Stimulated activated CD4-positive, alpha-beta T cell treated with anti-CD3 and anti-CD28 coated beads, Interleukin-2, amount 100 ng/mL, for 48 hours (primary cell): ENCODE measurements around the gene RPTOR.
"Not testable (repeated sequence)": the region's sequence is repeated elsewhere in the genome, so short reads cannot be mapped to it uniquely, and the experiment has no call there.

Experiments
- DNase-seq, 2 donors: peaks; one replicate each; pipeline ENCODE4 v3.0.0-alpha.2; 2020

The RPTOR gene

DNA sequence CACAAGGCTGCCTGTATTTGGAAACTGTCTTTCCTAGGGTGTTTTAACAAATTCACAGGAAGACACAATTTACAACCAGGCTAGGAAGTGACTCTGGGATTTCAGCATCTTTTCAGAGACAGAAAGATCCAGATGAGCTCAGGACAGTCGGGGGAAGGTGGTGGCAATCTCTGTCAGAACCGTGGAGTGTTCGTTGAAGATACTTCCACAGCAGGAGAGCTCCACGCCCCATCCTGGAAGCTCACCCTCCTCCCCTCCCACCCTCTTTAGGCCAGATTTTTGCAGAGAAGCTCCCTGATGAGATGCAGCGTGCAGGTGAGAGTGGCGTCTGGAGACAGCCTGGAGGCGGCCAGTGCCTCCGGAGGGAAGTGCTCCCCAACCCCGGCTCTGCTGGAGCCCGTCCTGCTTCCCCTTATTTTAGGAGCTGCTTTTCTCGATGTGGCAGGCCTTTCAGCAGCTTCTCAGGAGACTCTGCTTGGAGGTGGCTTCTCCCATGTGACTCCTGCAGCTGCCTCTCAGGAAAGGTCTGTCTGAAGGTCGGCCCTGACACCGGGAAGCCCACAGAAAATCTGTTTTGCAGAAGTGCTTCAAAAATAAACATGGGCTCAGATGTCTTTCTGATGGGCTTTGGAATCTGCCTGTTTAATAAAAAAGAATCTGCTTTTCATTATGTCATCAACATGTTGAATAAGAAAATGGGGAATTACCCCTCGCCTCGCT lies 260.6 kb downstream of the RPTOR start:
- DNase-seq = no peak

DNA sequence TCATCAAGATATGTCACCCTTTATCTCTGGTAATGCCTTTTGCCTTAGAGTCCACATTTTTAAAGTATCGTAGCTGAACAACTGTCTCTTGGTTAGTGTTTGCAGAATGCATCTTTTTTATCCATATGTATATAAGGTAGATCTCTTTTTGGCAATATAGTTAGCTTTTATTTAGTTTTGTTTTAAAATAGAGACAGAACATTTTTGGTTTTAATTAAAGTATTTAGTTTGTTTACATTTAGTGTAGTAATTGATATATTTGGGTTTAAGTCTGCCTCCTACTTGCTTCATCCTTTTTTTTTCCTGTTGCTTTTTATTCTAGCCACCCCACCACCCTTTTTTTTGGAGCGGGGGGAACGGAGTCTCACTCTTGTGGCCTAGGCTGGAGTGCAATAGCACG lies 262.4 kb downstream of the RPTOR start:
- no peak for DNase-seq

DNA sequence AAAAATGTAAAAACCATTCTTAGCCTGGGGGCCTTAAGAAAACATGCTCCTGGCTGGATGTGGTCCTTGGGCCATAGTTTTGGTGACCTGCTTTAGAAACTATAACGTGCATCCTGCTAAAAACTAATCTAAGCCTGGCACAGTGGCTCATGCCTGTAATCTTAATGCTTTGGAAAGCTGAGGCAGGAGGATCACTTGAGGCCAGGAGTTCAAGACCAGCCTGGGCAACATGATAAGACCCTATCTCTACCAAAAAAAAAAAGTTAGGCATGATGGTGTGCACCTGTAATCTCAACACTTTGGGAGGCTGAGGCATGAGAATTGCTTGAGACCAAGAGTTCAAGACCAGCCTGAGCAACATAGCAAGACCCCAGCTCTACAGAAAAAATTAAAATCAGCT lies 263.2 kb downstream of the RPTOR start:
- DNase-seq = no peak

DNA sequence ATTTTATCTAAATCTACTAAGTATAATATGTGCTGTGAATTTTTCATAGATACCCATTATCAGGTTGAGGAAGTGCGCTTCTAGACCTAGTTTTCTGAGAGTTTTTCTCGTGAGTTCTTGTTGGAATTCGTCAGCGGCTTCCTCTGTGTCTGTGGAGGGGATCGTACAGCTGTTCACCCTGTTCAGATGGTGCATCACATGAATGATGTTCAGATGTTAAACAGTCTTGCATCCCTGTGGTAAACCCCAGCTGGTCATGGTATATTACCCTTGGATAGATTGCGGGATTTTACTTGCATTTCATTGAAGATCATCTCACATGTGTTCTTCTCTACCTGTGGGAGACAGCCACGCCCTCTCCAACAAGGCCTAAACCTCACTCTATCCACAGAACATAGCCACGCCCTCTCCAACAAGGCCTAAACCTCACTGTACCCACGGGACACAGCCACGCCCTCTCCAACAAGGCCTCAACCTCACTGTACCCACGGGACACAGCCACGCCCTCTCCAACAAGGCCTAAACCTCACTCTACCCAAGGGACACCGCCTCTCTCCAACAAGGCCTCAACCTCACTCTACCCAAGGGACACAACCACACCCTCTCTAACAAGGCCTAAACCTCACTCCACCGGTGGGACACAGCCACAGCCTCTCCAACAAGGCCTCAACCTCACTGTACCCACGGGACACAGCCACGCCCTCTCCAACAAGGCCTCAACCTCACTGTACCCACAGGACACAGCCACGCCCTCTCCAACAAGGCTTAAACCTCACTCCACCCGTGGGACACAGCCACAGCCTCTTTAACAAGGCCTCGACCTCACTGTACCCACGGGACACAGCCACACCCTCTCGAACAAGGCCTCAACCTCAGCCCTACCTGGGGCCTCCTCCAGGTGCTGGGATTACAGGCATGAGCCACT lies 266.8 kb downstream of the RPTOR start:
- DNase-seq = no peak

DNA sequence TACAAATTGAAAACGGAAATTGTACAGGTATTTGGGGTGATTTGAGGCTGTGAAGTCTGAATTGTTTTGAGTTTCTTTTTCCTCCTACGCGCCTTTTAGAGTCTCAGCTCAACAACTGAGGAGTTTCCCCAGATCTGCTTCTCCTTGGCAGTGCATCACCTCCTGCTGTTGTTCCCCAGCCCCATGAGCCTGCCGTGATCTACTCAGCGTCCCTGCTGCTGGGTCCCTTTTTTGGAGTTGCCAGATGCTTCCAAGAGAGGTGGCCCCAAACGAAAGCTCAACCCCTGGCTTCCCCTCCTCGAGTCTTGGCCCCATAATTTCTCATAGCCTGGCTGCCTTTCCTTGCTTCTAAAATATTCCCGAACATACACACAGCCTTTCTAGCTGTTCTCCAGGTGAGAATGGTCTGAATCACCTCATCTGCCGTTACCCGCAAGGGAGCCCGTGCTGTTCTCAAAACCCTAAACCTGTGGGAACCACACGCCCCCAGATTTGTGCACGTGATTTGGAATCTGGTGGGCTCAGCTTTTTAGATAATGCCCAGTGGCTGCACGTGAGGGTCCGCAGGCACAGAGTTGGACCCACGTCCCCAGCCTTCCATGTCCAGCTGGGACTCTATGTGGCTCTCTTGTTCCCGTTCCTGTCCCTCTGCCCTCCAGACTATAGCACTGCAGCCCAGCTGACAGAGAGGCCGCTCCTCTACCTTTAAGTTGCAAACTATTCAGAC lies 267.9 kb downstream of the RPTOR start:
- DNase-seq = no peak

DNA sequence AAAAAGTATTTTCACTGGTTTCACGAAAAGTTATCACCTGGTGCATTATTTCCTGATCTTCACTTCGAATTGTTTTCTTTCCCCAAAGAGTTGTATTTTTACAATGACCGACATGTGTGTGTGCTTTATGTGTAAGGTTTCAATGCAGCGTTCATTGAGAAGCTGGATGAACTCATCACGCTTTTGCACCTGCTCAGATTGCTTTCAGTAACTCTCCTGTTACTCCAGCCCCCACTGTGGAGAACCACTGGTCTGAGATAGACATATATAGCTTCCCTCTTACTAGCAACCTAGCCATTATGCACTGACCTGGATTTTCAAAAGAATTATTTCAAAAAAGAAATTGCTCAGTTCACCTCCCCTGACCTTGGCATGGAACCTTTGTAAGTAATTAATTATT lies 268.7 kb downstream of the RPTOR start:
- no peak for DNase-seq

DNA sequence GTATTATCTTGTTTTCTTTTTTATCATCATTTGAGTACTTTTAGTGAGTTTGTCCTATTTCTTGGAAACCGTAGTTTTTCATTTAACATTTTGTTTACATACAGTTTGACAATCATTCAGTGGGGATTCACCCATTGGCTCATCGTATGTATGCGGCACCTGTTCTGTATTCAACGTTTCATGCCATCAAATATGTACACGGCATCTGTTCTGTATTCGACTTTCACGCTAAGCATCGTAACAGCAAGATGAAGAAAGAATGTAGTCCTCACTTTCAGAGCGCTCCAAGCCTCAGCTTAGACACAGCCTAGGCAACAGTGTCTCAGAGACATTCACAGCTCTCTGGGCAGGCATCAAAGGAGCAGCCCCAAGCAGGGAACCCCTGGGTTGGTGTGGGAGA lies 269.9 kb downstream of the RPTOR start:
- no peak for DNase-seq

DNA sequence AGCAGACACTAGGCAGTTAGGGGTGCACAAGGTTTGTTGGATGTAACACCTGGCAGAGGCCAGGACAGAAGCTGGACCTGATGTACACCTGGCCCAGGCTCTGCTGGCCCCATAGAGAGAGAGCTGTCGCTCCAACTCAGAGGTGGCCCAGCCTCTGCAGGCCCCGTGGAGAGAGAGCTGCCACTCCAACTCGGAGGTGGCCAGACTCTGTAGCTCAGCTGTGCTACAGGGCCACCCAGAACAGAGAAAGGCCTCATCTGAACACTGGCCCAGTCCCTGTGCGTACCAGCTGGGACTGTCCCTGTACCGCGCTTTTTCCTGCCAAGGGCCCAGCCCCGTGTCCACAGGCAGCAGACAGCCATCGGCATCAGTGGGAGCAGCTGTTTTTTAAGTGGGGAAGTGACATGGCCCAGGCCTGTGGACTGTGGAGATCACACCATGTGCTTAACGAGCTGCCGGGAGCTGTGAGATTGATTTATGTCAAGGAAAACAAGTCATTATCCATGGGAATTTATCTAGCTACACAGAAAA lies 270.6 kb downstream of the RPTOR start:
- no peak for DNase-seq

DNA sequence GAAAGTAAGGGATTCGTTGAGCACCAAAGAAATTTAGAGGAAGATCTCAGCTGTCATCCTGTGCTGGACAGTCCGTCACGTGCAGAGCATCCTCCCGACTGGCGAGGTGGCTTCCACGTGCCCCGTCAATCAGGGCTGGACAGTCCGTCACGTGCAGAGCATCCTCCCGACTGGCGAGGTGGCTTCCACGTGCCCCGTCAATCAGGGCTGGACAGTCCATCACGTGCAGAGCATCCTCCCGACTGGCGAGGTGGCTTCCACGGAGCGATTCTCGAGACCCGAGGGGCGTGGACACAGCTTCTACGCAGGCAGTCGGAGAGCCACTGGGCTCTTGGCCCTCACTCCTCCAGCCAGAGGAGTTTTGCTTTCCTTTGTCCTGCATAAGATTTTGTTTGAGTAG lies 271.1 kb downstream of the RPTOR start:
- not testable (repeated sequence) for DNase-seq

DNA sequence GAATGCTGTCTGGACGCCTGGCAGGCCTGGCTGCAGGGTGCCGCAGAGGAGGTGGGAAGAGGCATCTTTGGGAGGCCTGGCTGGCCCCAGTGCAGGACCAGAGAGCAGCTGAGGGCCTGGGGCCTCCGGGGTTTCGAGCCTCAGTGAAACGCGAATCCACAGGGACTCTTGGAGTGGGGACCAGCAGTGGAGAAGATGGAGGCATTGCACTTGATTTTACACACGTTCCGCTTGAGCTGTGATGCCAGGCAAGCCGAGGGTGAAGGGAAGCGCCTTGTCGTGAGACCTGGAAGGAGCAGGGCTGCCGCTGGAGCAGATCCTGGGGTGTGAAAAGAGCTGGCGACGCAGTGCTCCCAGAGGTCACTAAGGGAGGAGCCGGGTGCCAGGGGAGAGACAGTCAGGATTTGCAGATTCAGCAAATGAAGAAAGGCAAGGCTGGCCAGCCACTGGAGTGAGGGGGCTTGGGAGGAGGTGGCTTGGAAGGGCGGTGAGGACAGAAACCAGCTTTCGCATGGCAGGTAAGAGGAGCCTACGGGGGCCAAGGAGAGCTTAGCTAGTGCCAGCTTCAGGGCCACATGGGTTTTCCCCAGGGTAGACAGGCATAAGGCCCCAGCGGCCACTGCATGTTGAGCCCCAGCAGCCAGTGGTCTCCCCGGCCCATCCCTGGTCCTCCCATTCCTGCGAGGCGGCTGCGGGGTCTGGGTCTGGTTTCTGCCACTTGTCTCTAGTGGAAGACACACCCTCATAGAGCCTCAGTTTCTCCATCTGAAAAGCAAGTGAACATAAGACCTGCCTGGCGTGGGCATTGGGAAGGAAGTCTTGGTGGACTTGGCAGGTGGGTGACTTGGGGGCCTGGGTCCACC lies 271.8 kb downstream of the RPTOR start:
- no peak for DNase-seq

DNA sequence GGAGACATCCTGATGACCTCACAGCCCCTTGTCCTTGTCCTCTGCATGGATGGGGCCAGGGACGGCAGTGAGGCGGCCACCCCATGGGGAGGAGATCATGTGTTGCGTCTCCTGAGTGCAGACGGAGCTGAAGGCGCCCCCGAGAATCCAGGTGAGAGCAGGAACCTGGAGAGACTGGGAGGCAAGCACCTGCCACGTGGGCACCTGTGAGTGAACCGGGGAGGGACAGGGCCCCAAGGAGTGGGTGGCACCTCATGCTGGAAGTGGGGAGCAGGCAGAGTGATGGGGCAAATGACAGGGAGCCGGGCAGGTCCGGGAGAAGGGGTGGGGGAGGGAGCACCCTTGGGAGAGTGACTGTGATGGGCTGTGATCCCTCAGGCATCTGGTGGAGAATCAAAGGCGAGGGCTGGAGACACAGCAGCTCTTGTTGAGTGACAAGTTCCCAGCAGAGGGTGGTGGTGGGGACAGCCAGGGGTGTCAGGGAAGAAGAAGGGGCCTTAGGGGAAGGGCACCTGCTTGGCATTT lies 272.7 kb downstream of the RPTOR start:
- DNase-seq = no peak

DNA sequence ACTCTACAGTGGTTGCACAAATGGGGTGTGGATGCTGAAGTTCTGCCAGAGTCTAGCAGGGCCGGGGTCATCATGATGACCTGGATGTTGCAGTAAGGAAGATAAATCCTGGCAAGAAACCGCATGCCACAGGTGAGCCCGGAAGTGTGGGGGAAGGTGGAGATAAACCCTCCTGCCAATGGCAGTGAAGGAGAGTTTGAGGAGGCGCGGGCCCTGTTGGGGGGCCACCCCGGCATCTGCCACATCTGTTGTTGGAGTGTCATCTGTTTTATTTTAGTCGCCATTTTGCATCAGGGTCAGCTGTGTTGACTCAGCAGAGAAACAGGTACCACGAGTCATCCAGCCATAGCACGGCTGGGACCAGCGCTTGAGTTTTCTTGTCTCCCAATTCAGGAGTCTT lies 273.2 kb downstream of the RPTOR start:
- DNase-seq = no peak

DNA sequence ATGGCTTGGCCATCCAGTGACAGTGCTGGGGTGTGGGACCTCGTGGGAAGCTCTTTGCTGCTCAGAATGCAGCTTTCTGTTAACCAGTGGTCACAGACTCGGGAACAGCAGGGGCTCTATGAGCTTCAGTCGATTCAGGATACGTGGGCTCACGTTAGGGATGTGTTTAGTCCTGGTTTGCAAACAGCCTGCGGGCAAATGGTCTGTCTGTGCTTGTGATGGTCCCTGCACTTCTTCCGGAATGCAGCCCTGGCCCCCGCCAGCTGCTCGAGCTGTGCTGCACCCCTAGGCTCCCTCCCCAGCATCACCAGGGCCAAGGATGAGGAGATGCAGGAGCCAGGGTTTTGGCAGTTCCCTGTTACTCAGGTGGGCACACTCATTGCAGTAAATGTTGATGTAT lies 274.2 kb downstream of the RPTOR start:
- no peak for DNase-seq

DNA sequence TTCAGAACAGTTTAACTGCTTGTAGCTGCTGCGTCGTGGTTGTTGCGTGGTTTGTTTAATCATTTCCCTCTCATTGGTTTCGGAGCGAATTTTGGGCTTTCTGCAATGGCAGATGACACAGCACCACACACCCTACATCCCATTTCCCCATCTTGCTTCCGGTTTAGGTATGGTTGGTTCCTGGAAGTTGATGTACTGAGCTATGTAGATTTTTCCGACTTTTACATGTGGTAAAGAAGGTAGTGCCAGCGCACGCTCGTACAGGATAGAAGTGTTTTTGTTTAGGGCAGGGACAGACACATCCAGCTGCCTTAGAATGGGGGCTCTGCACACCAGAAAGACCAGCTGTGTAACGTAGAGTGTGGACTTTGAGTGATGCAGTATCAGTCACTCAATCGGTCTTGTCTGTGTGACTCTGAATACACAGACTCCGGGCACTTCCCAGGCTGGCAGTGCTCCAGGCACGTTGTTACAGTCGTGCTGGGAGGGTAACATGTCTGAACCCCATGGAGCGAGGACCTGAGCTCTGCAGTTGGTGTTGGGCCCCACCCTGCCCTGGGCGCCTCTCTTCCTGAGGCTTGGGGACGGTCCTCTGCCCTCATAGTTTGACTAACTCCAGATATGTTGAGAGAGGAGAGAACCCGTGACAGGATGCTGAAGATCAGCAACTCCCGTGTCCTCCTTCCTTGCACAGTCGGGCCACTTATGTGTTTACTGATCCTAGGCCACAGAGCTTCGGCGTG lies 275.0 kb downstream of the RPTOR start:
- DNase-seq = no peak

DNA sequence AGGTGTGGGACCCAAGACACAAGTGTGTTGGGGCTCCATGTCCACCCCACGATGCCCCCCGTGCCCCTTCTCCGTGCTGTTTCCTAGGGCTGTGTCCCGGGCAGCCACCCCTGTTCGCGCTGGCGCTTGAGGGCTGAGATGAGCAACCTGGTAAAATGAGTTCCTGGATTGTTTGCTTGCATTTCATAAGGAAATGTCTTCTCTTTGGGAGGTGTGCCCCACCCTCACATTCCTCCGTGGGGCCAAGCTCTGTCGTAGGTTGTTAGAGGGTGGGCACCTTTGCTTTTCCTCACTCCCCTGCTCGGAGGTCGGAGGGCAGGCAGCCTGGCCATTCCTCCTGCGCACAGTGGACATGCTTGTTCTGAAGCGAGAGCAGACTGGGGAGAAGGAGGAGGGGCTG lies 275.7 kb downstream of the RPTOR start:
- DNase-seq = no peak

DNA sequence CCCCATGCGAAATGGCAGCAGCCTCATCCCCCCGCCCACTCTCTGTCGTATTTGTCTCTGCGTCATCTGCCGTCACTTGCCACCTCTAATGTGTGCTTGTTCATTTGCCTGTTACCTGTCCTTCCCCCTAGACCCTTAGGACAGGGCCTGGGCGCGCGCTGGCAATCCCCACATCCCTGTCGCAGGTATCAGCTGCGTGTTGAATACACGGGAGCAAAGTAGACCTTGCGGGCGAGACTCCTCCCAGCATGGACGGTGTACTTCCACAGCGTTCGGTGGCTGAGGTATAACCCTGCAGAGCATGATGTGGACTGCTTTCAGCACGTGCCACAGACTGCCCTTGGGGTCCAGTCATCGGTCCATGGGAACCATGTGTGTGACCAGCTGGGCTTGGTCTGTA lies 276.9 kb downstream of the RPTOR start:
- no peak for DNase-seq

DNA sequence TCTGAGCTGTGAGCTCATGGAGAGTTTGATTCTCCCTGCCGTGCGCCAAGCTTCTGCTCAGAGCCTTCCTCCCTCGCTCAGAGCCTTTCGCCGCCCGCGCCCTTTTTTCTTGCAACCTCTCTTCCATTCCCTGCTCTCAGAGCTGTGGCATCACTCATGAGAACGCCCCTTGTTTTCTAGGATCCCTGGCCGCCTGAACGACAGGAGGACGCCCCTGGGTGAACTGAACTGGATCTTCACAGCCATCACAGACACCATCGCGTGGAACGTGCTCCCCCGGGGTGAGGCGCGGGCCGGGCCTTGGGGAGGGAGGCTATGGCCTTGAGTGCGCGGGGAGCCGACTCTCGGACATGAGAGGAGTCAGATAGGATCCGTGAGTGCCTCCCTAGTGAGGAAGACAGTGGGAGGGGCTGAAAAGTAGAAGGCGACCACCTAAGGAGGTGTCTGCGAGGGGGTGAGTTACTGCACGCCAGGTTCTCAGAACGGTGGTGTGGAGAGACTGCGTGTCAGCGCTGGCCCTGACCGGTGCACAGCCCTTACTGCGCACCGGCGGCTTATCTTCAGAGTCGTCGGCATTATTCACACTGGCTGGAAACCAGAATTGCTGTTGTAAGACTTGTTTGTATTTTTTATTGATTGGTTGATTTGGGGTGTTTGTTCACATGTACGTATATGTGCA lies 277.5 kb downstream of the RPTOR start:
- DNase-seq = no peak

DNA sequence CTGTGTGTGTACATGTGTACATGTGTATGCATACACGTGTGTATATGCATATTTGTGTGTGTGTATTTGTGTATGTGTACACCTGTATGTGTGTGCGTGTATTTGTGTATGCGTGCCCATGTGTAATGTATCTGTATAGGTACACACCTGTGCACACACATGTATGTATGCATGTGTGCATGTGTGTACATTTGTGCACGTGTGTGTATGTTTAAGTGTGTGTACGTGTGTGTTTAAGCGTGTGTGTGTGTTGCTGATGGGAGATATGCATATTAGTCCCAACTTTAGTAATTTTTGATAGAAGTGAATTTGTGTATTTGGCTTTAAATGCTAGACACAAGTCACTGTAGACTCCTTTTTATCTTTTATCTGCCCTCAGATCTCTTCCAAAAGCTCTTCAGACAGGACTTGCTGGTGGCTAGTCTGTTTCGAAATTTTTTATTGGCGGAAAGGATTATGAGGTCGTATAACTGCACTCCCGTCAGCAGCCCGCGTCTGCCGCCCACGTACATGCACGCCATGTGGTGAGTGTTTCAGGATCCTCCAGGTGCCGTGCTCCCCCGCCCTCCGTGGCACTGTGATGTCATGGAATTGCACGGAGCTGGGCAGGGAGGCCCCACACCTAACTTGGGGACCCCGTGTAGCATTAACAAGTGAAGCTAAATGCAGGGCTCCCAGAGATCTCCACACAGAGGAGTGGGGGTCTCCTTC lies 278.2 kb downstream of the RPTOR start:
- DNase-seq = no peak

DNA sequence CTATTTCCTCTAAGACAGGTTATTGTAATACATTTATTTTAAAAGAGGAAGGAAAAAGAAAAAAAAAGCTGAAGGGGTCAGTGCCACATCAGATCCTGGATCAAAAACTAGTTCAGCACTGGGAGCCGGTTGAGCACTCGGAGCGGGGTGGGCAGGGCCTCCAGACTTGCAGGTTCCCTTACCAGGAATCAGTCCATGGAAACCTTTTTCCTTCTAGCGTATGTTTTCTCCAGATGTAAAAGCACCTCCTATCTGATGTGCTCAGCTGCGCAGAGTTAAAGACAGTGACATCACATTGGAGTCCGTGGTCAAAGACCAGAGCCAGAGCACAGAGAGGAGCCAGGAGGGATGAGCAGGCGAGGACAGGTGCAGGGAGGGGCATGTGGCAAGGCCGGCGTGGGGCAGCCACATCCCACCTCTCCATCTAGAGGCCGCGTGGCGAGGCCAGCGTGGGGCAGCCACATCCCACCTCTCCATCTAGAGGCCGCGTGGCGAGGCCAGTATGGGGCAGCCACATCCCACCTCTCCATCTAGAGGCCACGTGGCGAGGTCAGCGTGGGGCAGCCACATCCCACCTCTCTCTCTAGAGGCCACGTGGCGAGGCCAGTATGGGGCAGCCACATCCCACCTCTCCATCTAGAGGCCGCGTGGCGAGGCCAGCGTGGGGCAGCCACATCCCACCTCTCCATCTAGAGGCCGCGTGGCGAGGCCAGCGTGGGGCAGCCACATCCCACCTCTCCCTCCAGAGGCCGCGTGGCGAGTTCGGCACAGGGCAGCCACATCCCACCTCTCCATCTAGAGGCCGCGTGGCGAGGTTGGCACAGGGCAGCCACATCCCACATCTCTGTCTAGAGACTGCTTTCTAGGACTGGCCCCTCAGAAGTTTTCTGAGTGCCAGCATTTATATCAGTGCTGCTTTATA lies 280.2 kb downstream of the RPTOR start:
- no peak for DNase-seq
